PFSK-1 (cell line): ENCODE results near the gene CREB1.

Source experiments
- FOXP2 ChIP-seq: optimal IDR thresholded peaks from 2 replicates; pipeline ENCODE3; 2011; ENCODE audit warnings: borderline replicate concordance, control low read depth, inconsistent platforms; ENCODE audit not compliant: insufficient read depth; ENCODE audit errors: extremely low read length, extremely low read depth
- POLR2AphosphoS5 ChIP-seq: IDR thresholded peaks from 2 replicates; pipeline ENCODE4 v1.6.1; 2012; ENCODE audit warnings: low read depth, mild to moderate bottlenecking, control low read depth, low read length, moderate library complexity
- REST ChIP-seq, 2 experiments: IDR thresholded peaks; 2 replicates each; pipeline versions ENCODE4 v1.6.1 to v1.8.0; 2011 to 2012; ENCODE audit warnings: low read depth in 2 of 2, low read length in 2 of 2, control low read depth in 1 of 2, inconsistent platforms in 1 of 2, mild to moderate bottlenecking in 1 of 2, moderate library complexity in 1 of 2; ENCODE audit not compliant: insufficient read depth in 1 of 2
- SIN3A ChIP-seq: IDR thresholded peaks from 2 replicates; pipeline ENCODE4 v1.6.1; 2012; ENCODE audit warnings: mild to moderate bottlenecking, low read length, moderate library complexity, borderline replicate concordance; ENCODE audit not compliant: insufficient read depth
- TAF1 ChIP-seq: IDR thresholded peaks from 2 replicates; pipeline ENCODE4 v1.6.1; 2012; ENCODE audit warnings: low read length, control low read depth, borderline replicate concordance; ENCODE audit not compliant: insufficient read depth

GRCh38 chr2:207510148-207510547, 19.6 kb upstream of the CREB1 start:
- TF ChIP-seq REST (IDR thresholded peaks at IDR 0.05; ENCODE audit: insufficient read depth in 1 of 2, low read depth in 2 of 2, low read length in 2 of 2) (no peak), POLR2AphosphoS5 (no peak), TAF1 (no peak), SIN3A (no peak), FOXP2 (no peak)
